Mammary epithelial cell (primary cell): ENCODE results near the gene UBE2N.

ENCODE experiments used
- EZH2 ChIP-seq: IDR thresholded peaks from 2 replicates; pipeline ENCODE4 v1.6.1; 2012; ENCODE audit warnings: low read length, inconsistent platforms, borderline replicate concordance
- TF ChIP-seq, protein P1 (sequence below), 2 donors: IDR thresholded peaks in 1 of 2; conservative IDR thresholded peaks in 1 of 2; 2 replicates each; pipeline ENCODE4 v1.5.1; 2011 to 2012; ENCODE audit warnings: inconsistent platforms in 2 of 2, low read length in 2 of 2, mild to moderate bottlenecking in 2 of 2, control low read depth in 1 of 2, low read depth in 1 of 2; ENCODE audit not compliant: insufficient read depth in 1 of 2; ENCODE audit errors: extremely low read depth in 1 of 2

DNA sequence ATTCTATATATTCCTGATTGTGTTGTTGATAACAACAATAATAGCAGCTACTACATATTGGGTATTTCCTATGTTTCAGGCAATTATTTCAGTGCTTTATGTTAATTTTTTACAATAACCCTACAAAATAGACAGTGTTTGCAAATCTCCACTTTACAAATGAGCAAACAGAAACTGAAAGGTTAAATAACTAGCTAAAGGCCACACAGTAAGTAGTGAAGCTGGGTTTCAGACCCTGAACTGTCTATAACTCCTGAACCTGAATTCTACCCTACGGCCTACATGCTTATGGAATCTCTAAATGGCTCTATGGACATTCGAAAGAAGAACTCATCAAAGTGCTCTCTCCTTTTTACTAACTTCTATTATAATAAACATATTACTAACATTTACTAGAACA, 83.7 kb downstream of the UBE2N start:
- TF ChIP-seq, protein P1, sequence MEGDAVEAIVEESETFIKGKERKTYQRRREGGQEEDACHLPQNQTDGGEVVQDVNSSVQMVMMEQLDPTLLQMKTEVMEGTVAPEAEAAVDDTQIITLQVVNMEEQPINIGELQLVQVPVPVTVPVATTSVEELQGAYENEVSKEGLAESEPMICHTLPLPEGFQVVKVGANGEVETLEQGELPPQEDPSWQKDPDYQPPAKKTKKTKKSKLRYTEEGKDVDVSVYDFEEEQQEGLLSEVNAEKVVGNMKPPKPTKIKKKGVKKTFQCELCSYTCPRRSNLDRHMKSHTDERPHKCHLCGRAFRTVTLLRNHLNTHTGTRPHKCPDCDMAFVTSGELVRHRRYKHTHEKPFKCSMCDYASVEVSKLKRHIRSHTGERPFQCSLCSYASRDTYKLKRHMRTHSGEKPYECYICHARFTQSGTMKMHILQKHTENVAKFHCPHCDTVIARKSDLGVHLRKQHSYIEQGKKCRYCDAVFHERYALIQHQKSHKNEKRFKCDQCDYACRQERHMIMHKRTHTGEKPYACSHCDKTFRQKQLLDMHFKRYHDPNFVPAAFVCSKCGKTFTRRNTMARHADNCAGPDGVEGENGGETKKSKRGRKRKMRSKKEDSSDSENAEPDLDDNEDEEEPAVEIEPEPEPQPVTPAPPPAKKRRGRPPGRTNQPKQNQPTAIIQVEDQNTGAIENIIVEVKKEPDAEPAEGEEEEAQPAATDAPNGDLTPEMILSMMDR (conservative IDR thresholded peaks at IDR 0.05 in 1 of 2, IDR thresholded peaks at IDR 0.05 in 1 of 2; ENCODE audit: extremely low read depth in 1 of 2, insufficient read depth in 1 of 2, low read depth in 1 of 2, low read length in 2 of 2), result no peak
- TF ChIP-seq EZH2, result no peak
